Central memory CD8-positive, alpha-beta T cell (primary cell): ENCODE results near the gene PIMREG.
A peak's percentile ranks its signal among the peaks of the same experiment; 100 is the strongest.

Experiments used
- ATAC-seq: fragments of 150-1000 bp; cut with Tn5 transposase; replicated peaks from 2 replicates; pipeline ENCODE4 v1.10.0; 2022; ENCODE audit warnings: mild to moderate bottlenecking, moderate FRiP score, moderate number of reproducible peaks; ENCODE audit not compliant: poor library complexity, severe bottlenecking; ENCODE audit errors: extremely low read depth
- DNase-seq, 2 donors: peaks; one replicate each; pipeline ENCODE4 v3.0.0; 2021; ENCODE audit warnings: low spot score in 2 of 2
- H3K27ac Mint-ChIP-seq: one replicate; pipeline ENCODE4 v1.8.0; 2022; ENCODE audit warnings: low read depth, mild to moderate bottlenecking, moderate library complexity, mixed read lengths
- H3K27me3 Mint-ChIP-seq: one replicate; pipeline ENCODE4 v1.8.0; 2022; ENCODE audit warnings: mixed read lengths
- H3K36me3 Mint-ChIP-seq: one replicate; pipeline ENCODE4 v1.8.0; 2022; ENCODE audit warnings: mild to moderate bottlenecking, moderate library complexity, mixed read lengths; ENCODE audit not compliant: insufficient read depth
- H3K4me1 Mint-ChIP-seq: one replicate; pipeline ENCODE4 v1.8.0; 2022; ENCODE audit warnings: mixed read lengths
- H3K4me3 Mint-ChIP-seq: one replicate; pipeline ENCODE4 v1.8.0; 2022; ENCODE audit warnings: mild to moderate bottlenecking, moderate library complexity, mixed read lengths
- H3K9me3 Mint-ChIP-seq: one replicate; pipeline ENCODE4 v1.8.0; 2022; ENCODE audit warnings: mixed read lengths

The PIMREG gene

DNA sequence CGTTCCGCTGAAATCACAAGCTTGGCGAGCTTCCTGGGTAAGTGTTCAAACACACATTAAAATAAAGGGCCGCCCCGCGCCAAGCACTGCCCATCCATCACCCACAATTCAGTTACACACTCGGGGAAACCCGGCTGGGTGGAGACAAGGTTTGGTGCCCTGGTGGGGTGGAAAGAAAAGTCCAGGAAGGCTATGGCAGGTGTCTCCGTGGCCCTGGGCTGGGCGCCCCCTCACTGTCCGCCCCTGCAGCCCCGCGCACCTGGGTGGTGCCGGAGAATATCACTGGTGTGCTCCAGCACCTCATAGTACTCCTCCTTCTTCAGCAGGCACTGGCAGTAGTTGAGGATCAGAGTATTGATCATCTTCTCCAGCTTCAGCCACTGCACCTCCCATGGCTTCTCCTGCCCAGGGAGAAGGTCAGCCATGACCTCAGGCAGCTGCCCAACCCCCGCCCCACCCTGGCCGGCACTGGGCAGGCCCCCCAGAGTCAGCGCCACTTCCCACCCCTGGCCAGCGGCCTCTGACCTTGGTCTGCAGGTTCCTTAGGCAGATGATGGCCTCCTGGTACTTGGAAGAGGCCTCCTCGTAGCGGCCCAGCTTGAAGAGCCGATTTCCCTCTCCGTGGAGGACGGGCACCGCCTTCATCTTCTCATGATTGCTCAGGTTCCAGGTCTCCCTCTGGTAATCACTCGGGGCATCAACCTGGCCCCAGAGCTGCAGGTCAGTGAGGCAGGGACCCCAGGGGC is 17.7 kb upstream of the PIMREG start:
- DNase-seq (no peak), ATAC-seq (no peak)
- H3K36me3 Mint-ChIP-seq = peaks cover 4% of the 10 kb centered on the region
- peaks cover 6% of the 10 kb centered on the region for H3K9me3 Mint-ChIP-seq
- H3K4me3 Mint-ChIP-seq = no peak overlapping the region
- no peak overlapping the region for H3K27ac Mint-ChIP-seq
- peaks cover 24% of the 10 kb centered on the region for H3K27me3 Mint-ChIP-seq
- H3K4me1 Mint-ChIP-seq = peaks cover 22% of the 10 kb centered on the region

DNA sequence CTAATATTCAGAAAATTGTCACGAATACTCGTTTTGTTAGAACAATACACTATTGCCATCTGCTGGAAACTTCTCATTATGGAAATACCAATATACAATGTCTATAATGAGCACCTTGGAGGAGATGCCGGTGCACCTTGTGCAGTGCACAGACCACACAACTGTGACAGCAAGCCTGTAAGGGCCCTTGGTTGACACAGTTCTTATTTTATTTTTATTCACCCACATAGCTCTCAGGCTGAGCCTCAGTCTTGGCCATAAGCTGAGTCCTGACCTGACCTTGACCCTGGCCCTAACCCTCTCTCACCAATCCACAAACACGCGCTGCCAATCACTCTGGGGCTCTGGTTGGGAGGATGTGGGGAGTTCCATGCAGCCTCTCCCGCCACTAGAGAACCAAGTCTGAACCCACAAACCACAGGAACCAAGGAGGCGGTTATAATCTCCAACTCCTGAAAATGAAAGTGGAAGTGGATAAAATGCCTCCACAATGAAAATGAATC is 16.9 kb upstream of the PIMREG start:
- peak overlapping the region; percentile 30 for H3K4me3 Mint-ChIP-seq
- H3K27me3 Mint-ChIP-seq = peaks cover 20% of the 10 kb centered on the region
- H3K27ac Mint-ChIP-seq = peak overlapping the region; percentile 65
- H3K9me3 Mint-ChIP-seq = peaks cover 6% of the 10 kb centered on the region
- DNase-seq = peak in 1 of 2 donors; percentile 21
- H3K36me3 Mint-ChIP-seq = peaks cover 4% of the 10 kb centered on the region
- ATAC-seq = peak; percentile 70
- H3K4me1 Mint-ChIP-seq = peaks cover 16% of the 10 kb centered on the region

DNA sequence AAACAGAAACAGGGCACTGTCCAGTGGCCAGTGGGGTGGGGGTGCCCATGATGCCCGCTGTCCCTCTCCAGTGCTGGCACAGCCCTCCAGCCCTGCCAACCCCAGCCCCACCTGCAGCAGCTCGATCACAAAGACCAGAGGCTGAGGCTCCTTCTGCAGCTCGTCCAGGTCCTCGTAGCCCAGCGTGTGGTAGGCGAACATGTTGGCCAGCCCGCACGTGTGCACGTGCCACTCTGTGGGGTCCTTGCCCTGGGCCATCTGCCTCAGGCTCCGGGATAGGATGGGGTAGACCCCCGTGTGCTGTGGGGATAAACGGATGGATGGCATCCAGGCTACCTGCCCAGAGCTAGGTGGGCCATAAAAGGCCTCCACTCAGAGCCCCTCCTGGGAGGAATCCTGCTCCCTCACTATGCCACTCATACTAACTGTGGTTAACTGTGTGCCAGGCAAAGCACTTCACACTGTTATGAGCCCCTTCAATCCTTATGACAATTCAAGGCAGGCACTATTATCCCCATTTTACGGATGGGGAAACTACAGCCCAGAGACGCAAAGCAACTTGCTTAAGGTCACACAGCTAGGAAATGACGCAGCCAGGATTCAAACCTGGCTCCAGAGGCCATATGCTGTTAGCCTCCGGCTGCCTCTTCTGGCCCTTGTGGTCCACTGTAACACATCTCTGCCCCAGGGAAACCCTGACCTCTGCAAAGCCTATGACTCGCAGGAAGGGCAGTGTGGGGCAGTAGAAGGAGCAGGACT is 15.9 kb upstream of the PIMREG start:
- Mint-ChIP-seq H3K4me3 (no peak overlapping the region), H3K27me3 (peaks cover 10% of the 10 kb centered on the region), H3K36me3 (peaks cover 4% of the 10 kb centered on the region), H3K27ac (no peak overlapping the region), H3K4me1 (peaks cover 16% of the 10 kb centered on the region), H3K9me3 (peaks cover 6% of the 10 kb centered on the region)
- no peak for DNase-seq
- no peak for ATAC-seq

DNA sequence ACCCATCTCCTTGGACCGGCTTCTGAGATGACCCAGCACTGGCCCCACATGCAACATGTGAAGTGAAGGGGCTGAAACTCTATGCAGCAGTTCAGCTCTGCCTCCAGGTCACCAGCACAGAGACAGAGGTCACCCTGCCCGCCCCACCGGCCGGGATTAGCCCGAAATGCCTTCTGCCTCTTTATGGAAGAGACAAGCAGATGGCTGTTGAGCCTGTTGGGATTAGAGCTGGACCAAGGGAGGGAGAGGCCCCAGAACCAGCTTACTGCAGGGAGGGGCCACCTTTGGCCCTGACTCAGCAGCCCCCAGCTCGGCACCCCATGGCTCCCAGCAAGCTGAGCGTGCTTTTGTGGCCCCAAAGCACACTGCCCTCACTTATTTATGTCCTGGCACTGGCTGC is 15.0 kb upstream of the PIMREG start:
- Mint-ChIP-seq H3K9me3 (peaks cover 6% of the 10 kb centered on the region), H3K27me3 (peaks cover 1% of the 10 kb centered on the region), H3K4me1 (peaks cover 16% of the 10 kb centered on the region), H3K4me3 (no peak overlapping the region), H3K27ac (no peak overlapping the region), H3K36me3 (peaks cover 6% of the 10 kb centered on the region)
- ATAC-seq = no peak
- DNase-seq = no peak

DNA sequence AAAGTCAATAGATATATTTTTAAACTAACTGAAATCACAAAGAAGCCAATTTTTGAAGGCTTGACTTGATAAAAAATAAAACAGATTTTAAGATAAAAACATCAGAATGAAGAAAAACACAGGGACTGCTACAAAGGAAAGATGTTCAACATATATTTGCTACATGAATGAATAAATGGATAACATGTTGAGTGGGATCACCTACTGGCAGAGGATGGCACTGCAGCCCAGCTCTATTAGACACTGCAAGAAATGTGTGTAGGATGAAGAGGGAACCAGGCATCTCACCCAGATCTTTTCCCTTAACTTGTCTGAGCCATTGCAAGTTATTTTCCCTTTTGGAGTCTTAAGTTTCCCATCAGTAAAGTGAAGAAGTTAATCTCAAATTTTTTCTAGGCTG is 13.5 kb upstream of the PIMREG start:
- Mint-ChIP-seq H3K27ac (no peak overlapping the region), H3K4me1 (peaks cover 16% of the 10 kb centered on the region), H3K9me3 (peaks cover 6% of the 10 kb centered on the region), H3K27me3 (peaks cover 2% of the 10 kb centered on the region), H3K4me3 (no peak overlapping the region), H3K36me3 (peaks cover 7% of the 10 kb centered on the region)
- DNase-seq = no peak
- no peak for ATAC-seq

DNA sequence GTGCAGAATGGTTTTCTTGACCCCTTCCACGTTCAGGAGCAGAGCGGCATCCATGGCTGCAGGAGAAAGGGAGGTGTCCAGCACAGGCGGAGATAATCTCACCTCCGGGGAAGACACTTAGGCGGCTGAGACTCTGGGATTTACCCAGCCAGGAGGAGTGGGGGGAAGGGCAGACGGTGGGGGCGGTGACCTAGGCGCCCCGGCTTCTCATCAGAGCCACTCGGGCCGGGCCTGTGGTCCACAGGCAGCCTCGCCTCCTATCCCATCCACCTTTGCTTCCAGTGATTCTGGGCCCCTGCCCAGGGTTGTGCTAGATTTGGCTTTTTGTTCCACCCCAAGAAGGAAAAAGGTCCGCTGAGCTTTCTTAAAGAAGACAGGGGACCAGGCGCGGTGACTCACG is 9.2 kb upstream of the PIMREG start, which contains the start of gene AIPL1:
Gene AIPL1, minus strand, starts transcription at position 71 of the 400 bp plus-strand sequence. Its CDS starts 17 bp downstream, at position 54.
- no peak for DNase-seq
- Mint-ChIP-seq H3K9me3 (no peaks in the 10 kb centered on the region), H3K4me1 (peaks cover 5% of the 10 kb centered on the region), H3K27me3 (peaks cover 40% of the 10 kb centered on the region), H3K4me3 (no peak within 1 kb of the TSS), H3K27ac (no peak within 1 kb of the TSS), H3K36me3 (peaks cover 3% of the 10 kb centered on the region)
- ATAC-seq = no peak

DNA sequence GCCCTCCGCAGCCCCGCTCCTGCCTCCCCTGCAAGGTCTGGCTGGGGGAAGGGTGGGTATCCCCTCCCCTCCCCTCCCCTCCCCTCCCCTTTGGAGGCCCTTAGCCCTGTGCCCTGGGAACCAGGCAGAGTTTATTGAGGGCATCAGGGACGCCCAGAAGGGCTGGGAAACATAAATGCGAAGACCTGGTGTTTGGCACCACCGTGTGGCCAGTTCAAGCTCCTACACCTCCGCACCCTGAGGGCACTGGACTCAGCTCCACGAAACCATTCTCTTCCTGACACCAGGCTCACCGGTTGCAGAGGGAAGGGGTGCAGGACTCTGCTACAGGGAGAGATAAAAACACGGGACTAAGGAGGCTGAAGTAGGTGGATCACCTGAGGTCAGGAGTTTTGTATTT is 8.3 kb upstream of the PIMREG start:
- peaks cover 5% of the 10 kb centered on the region for H3K4me1 Mint-ChIP-seq
- peaks cover 47% of the 10 kb centered on the region for H3K27me3 Mint-ChIP-seq
- DNase-seq = peak; percentile 28 to 40
- ATAC-seq = no peak
- H3K36me3 Mint-ChIP-seq = peaks cover 3% of the 10 kb centered on the region
- H3K4me3 Mint-ChIP-seq = no peak overlapping the region
- no peak overlapping the region for H3K27ac Mint-ChIP-seq
- H3K9me3 Mint-ChIP-seq = no peaks in the 10 kb centered on the region

DNA sequence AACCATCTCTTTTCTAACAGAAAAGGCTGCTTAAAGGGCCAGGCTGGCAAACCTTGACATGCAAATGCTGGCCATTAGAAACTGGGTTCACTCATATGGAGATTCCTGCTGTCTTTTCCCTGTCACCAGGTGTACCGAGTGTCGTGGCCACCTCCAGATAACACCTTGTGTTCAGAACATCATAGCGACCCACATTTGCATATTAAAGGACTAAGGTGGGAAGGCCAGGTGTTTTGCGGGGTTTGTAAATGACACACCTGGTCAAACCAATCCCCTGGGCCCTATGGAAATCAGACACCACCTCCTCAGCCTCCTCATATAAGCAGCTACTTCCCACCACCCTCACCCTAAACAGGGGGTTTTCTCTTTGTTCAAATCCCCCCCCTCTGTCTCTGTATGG is 6.8 kb upstream of the PIMREG start:
- no peaks in the 10 kb centered on the region for H3K9me3 Mint-ChIP-seq
- H3K4me1 Mint-ChIP-seq = peaks cover 5% of the 10 kb centered on the region
- no peak overlapping the region for H3K27ac Mint-ChIP-seq
- H3K36me3 Mint-ChIP-seq = peaks cover 5% of the 10 kb centered on the region
- H3K27me3 Mint-ChIP-seq = peaks cover 47% of the 10 kb centered on the region
- H3K4me3 Mint-ChIP-seq = no peak overlapping the region
- ATAC-seq (no peak), DNase-seq (no peak)

DNA sequence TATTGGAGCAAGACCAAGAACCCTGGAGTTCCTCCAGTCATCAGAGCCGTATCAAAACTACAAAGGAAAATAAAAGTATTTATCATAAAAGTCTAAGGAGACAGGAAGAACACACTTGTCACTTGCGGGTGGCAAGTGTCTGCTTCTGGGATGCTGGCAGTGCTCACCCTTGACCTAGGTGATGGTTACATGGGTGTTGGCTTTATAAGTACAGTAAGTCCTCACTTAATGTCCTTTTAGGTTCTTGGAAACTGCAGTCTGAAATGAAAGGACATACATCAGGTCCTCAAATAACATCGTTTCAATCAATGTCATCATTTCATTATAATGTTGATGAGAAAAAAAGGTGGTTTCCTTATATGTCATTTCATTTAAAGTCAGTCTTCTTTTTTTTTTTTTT is 6.3 kb upstream of the PIMREG start:
- no peak for ATAC-seq
- Mint-ChIP-seq H3K4me1 (peaks cover 5% of the 10 kb centered on the region), H3K9me3 (no peaks in the 10 kb centered on the region), H3K27me3 (peaks cover 47% of the 10 kb centered on the region), H3K36me3 (peaks cover 5% of the 10 kb centered on the region), H3K4me3 (no peak overlapping the region), H3K27ac (no peak overlapping the region)
- DNase-seq = no peak

DNA sequence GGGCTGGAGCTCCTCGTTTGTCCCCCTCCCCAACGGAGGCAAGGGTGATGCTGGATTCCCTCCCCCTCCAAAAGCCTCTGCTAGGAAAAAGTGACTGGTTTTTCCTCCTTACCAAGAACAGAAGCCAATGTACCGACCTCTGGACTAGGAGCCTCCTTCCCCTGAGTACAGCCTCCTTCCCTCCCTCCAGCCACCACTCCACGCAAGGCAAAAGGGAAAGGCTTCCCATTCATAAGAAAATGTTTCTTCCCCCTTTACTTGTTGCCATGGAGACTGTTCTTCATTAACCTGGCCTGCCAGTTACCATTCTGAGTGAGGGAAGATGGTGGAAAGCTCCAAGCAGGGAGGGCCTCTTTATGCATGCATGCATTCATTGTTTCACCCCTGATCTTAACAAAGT is 4.3 kb upstream of the PIMREG start:
- Mint-ChIP-seq H3K4me3 (no peak overlapping the region), H3K4me1 (peaks cover 21% of the 10 kb centered on the region), H3K9me3 (no peaks in the 10 kb centered on the region), H3K27ac (no peak overlapping the region), H3K27me3 (peaks cover 47% of the 10 kb centered on the region), H3K36me3 (peaks cover 9% of the 10 kb centered on the region)
- ATAC-seq (no peak), DNase-seq (no peak)

DNA sequence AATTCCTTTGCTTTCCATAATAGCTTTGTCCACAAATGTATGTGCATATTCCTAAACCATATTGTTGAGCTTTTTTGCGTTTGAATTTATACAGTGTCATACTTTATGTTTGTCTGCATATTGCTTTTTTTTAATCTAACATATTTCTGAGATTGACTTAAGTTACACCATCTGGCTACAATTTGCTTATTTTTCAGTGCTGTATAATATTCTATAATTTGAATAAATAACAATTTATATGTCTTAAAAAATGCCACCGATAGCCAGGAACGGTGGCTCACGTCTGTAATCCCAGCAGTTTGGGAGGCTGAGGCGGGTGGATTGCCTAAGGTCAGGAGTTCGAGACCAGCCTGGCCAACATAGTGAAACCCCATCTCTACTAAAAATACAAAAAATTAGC is 1.5 kb upstream of the PIMREG start:
- Mint-ChIP-seq H3K9me3 (no peaks in the 10 kb centered on the region), H3K27ac (no peak overlapping the region), H3K4me3 (no peak overlapping the region), H3K4me1 (peaks cover 16% of the 10 kb centered on the region), H3K36me3 (peaks cover 9% of the 10 kb centered on the region), H3K27me3 (peaks cover 24% of the 10 kb centered on the region)
- ATAC-seq (no peak), DNase-seq (no peak)

DNA sequence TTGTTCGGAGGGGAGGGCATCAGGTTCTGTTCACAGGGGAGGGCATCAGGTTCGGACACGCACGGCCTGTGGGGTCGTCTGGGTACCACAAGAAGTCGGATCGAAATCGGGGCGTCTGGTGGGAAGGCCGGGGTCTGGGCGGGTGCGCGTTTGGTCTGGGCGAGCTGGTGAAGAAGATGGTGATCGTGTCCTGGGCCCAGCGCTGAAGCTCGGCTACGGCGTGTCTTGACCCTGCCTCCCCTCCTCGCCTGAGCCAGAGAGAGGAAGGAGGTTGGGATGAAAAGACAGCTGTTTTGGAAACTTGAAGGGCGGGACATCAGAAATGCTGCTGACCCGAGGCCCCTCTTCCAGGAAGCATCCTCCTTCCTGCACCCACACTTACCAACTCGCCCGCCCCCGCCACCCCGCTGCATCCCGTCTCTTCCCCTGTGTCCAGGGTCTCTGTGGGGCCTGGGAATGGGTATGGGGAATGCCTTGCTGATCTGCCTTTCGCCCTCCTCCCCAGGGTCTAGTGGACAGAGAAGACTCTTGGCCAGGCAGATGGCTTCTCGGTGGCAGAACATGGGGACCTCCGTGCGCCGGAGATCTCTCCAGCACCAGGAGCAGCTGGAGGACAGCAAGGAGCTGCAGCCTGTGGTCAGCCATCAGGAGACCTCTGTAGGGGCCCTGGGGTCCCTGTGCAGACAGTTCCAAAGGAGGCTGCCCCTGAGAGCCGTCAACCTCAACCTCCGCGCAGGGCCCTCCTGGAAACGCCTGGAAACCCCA is 498 bp downstream of the PIMREG start:
- ATAC-seq (no peak), DNase-seq (no peak)
- H3K4me3 Mint-ChIP-seq = peak overlapping the region; percentile 80
- peaks cover 9% of the 10 kb centered on the region for H3K36me3 Mint-ChIP-seq
- peaks cover 16% of the 10 kb centered on the region for H3K4me1 Mint-ChIP-seq
- H3K9me3 Mint-ChIP-seq = no peaks in the 10 kb centered on the region
- peak overlapping the region; percentile 80 for H3K27ac Mint-ChIP-seq
- H3K27me3 Mint-ChIP-seq = peaks cover 10% of the 10 kb centered on the region
